Activated CD8-positive, alpha-beta T cell treated with anti-CD3 and anti-CD28 coated beads for 36 hours (primary cell): ENCODE results near the gene MICB. TPM values are rescaled to one million over a fixed set of nuclear protein-coding genes. Genes with fewer than 3 reads are reported as not detected.

Experiments used
- ATAC-seq: fragments of 200-7000 bp; cut with Tn5 transposase; one replicate; pipeline ENCODE4 v1.10.0; 2021; ENCODE audit warnings: mild to moderate bottlenecking, moderate library complexity
- CTCF ChIA-PET: fragments of 350-600 bp; sonication (Branson Sonifier 250); formaldehyde crosslinking; loops from one replicate; lab custom pipeline; 2021; ENCODE audit warnings: antibody characterized with exemption; lab: Charles Lee
- POLR2A ChIA-PET: fragments of 350-600 bp; sonication (Branson Sonifier 250); formaldehyde crosslinking; loops from one replicate; lab custom pipeline; 2021; ENCODE audit warnings: antibody characterized with exemption; lab: Charles Lee
- DNase-seq: peaks from one replicate; pipeline ENCODE4 v3.0.0-alpha.2; 2020
- H3K27ac Mint-ChIP-seq: one replicate; pipeline ENCODE4 v1.8.0; 2021; ENCODE audit warnings: mild to moderate bottlenecking, mixed read lengths
- H3K27me3 Mint-ChIP-seq: one replicate; pipeline ENCODE4 v1.8.0; 2021; ENCODE audit warnings: mixed read lengths
- H3K36me3 Mint-ChIP-seq: one replicate; pipeline ENCODE4 v1.8.0; 2021; ENCODE audit warnings: low read depth, mixed read lengths
- H3K4me1 Mint-ChIP-seq: one replicate; pipeline ENCODE4 v1.8.0; 2021; ENCODE audit warnings: low read depth, mixed read lengths
- H3K4me3 Mint-ChIP-seq: one replicate; pipeline ENCODE4 v1.8.0; 2021; ENCODE audit warnings: mild to moderate bottlenecking, moderate library complexity, mixed read lengths
- H3K9me3 Mint-ChIP-seq: one replicate; pipeline ENCODE4 v1.8.0; 2021; ENCODE audit warnings: mixed read lengths
- intact Hi-C: fragments of 100-400 bp; cut with micrococcal nuclease; formaldehyde crosslinking; loops from one replicate; pipeline ENCODE4 v1.10.0; 2022
- total RNA-seq, 2 experiments: library from RNA; stranded (reverse); gene quantifications; one replicate each; pipeline ENCODE4 v1.2.3, GENCODE V29; 2021
- TF ChIP-seq, protein P1 (sequence below): fragments of 200-600 bp; IDR thresholded peaks from one replicate; pipeline ENCODE4 v1.8.0; 2022; ENCODE audit warnings: antibody characterized with exemption, mild to moderate bottlenecking

Gene MICB
- total RNA-seq, 2 experiments from 2014 or later: 17.0 to 17.7 TPM

DNA sequence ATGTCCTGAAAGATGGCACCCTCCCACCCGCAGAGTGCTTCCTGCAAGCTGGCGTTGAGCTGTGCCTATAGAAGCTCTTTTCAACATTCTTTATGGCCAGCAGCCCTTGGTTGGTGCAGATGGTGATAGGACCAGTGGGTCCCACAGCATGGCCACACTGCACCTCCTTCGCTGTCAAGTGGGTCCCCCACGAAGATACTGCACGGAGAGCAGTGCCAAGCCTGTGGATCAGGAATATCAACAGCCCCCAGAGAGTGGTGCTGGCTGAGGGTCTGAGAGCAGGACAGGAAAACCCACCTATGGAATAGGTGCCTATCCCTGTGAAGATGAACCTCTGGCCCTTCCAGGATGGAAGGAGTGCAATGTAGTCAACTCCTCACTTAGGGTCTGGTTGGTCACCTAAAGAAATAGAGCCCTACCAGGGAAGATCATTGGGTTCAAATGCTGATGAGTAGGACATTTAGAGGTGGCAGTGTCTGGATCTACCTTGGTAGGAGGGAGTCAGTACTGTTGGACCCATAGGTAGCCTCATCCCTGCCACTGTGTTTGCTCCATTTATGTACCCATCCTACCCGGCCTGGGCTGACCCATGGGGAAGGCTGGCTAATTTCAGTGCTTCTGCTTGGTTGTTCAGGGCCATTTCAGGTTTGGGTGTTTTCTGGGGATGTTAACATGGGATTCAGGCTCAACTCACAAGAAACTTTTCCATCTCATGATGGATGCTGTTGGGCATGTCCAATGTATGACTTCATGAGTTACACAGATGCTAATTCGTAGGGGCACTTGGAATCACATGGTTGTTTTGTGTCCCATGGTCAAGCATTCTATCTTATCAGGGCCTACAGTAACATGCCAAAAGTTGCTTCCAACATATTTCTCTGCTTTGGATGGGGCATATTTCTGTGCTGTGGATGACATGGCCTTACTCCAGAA is 33.4 kb upstream of the MICB start:
- H3K4me3 Mint-ChIP-seq: peak overlapping the region; percentile 100
- H3K27ac Mint-ChIP-seq: peak overlapping the region; percentile 97
- TF ChIP-seq, protein P1, sequence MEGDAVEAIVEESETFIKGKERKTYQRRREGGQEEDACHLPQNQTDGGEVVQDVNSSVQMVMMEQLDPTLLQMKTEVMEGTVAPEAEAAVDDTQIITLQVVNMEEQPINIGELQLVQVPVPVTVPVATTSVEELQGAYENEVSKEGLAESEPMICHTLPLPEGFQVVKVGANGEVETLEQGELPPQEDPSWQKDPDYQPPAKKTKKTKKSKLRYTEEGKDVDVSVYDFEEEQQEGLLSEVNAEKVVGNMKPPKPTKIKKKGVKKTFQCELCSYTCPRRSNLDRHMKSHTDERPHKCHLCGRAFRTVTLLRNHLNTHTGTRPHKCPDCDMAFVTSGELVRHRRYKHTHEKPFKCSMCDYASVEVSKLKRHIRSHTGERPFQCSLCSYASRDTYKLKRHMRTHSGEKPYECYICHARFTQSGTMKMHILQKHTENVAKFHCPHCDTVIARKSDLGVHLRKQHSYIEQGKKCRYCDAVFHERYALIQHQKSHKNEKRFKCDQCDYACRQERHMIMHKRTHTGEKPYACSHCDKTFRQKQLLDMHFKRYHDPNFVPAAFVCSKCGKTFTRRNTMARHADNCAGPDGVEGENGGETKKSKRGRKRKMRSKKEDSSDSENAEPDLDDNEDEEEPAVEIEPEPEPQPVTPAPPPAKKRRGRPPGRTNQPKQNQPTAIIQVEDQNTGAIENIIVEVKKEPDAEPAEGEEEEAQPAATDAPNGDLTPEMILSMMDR: no peak
- ChIA-PET CTCF (no interaction called here), POLR2A (no interaction called here)
- H3K4me1 Mint-ChIP-seq: peaks cover 63% of the 10 kb centered on the region
- intact Hi-C loops: no loop called here
- no peak for ATAC-seq
- no peaks in the 10 kb centered on the region for H3K9me3 Mint-ChIP-seq
- no peaks in the 10 kb centered on the region for H3K27me3 Mint-ChIP-seq
- peaks cover 46% of the 10 kb centered on the region for H3K36me3 Mint-ChIP-seq
- no peak for DNase-seq

DNA sequence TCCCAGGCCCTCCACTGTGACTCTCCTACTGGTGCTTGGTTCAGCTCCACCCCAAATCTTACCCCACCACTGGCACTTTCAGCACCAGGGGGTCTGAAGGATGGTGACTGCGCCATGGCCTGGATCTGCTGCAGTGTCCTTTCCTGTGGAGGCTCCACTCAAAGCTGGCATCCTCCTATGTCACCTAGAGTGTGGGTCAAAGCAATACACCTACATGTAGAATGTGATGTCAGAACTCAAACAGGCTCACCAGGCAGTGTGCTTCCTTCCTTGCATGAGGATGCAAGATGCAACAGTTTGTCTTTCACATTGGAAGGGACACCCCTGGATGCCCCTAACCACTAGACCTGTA is 32.8 kb upstream of the MICB start:
- ChIA-PET POLR2A (no interaction called here), CTCF (no interaction called here)
- no peaks in the 10 kb centered on the region for H3K27me3 Mint-ChIP-seq
- ATAC-seq (no peak), DNase-seq (no peak)
- peaks cover 49% of the 10 kb centered on the region for H3K36me3 Mint-ChIP-seq
- H3K4me3 Mint-ChIP-seq: peak overlapping the region; percentile 100
- H3K27ac Mint-ChIP-seq: peak overlapping the region; percentile 97
- no peaks in the 10 kb centered on the region for H3K9me3 Mint-ChIP-seq
- intact Hi-C loops: no loop called here
- TF ChIP-seq, protein P1: no peak
- peaks cover 69% of the 10 kb centered on the region for H3K4me1 Mint-ChIP-seq

DNA sequence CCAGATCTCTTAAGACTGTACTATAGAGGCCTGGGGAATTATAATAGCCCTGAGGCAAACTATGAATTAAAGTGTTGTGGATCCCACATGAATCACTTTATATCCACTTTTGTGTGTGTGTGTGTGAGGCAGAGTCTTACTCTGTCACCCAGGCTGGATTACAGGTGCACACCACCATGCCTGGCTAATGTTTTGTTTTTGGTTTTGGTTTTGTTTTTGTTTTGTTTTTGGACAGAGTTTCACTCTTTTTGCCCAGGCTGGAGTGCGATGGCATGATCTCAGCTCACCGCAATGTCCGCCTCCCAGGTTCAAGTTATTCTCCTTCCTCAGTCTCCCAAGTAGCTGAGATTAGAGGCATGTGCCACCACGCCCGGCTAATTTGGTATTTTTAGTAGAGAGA is 32.2 kb upstream of the MICB start:
- no peak for ATAC-seq
- H3K27ac Mint-ChIP-seq: peak overlapping the region; percentile 97
- H3K36me3 Mint-ChIP-seq: peaks cover 49% of the 10 kb centered on the region
- CTCF ChIA-PET: no interaction called here
- H3K4me1 Mint-ChIP-seq: peaks cover 75% of the 10 kb centered on the region
- POLR2A ChIA-PET: no interaction called here
- TF ChIP-seq, protein P1: no peak
- peak overlapping the region; percentile 100 for H3K4me3 Mint-ChIP-seq
- no peak for DNase-seq
- H3K27me3 Mint-ChIP-seq: no peaks in the 10 kb centered on the region
- intact Hi-C loops: no loop called here
- H3K9me3 Mint-ChIP-seq: no peaks in the 10 kb centered on the region

DNA sequence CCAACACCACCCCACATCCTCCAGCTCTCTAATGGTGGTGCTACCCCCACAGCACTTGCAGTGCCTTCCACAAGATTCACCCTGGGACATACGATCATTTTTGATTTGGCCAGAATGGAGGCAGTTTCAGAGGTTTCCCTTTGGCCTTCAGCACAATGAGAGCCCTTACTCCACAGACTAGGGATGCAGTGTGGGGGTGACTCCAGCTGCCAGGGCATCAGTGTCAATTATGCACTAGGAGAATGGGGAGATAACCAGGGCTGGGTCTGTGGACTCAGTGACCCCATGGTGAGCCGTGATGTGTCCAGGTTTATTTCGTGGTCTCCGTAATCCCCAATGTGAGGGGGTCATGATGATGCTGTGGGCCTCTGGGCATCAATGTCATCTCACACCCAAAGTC is 31.5 kb upstream of the MICB start:
- no peaks in the 10 kb centered on the region for H3K27me3 Mint-ChIP-seq
- TF ChIP-seq, protein P1: no peak
- peak overlapping the region; percentile 40 for H3K27ac Mint-ChIP-seq
- intact Hi-C loops: no loop called here
- ChIA-PET CTCF (no interaction called here), POLR2A (no interaction called here)
- no peaks in the 10 kb centered on the region for H3K9me3 Mint-ChIP-seq
- no peak for DNase-seq
- H3K4me3 Mint-ChIP-seq: peak overlapping the region; percentile 28
- H3K36me3 Mint-ChIP-seq: peaks cover 53% of the 10 kb centered on the region
- peaks cover 82% of the 10 kb centered on the region for H3K4me1 Mint-ChIP-seq
- ATAC-seq: no peak

DNA sequence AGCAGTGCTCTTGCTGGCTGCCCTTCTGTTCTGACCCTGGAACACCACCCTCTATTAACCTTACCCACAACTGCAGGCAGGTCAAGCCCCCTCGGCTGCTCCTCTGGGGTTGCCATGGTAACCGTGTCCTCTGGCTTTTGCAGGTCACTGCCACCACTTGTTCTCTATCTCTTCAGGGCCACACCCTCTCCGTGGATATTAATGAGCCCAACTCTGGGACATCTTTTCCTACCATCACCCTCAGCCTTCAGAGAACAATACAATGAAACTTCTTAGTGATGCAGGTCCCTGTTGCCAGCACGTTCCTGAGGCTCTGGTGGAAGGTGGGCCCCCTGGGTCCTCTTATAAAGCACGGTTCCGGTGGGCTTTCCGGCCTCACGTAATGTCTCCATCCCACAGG is 30.8 kb upstream of the MICB start:
- no peaks in the 10 kb centered on the region for H3K27me3 Mint-ChIP-seq
- H3K36me3 Mint-ChIP-seq: peaks cover 57% of the 10 kb centered on the region
- peaks cover 85% of the 10 kb centered on the region for H3K4me1 Mint-ChIP-seq
- TF ChIP-seq, protein P1: no peak
- peak overlapping the region; percentile 3 for H3K4me3 Mint-ChIP-seq
- peak overlapping the region; percentile 21 for H3K27ac Mint-ChIP-seq
- CTCF ChIA-PET: no interaction called here
- POLR2A ChIA-PET: interaction anchor here (1.5 kb wide), 1 partner anchor 10 kb away, joined by 3 read pairs; no protein-coding TSS in a partner anchor
- ATAC-seq (no peak), DNase-seq (no peak)
- H3K9me3 Mint-ChIP-seq: no peaks in the 10 kb centered on the region
- intact Hi-C loops: no loop called here
